H9 (cell line): Measurements from ENCODE around the gene POU2AF3. TPM values are rescaled to one million over a fixed set of nuclear protein-coding genes. Genes with fewer than 3 reads are reported as not detected.

Source experiments
- DNase-seq: peaks from one replicate; pipeline ENCODE4 v3.0.0-alpha.2; 2017
- H2AFZ ChIP-seq: one replicate; pipeline ENCODE4 v1.6.1; 2013; ENCODE audit warnings: mild to moderate bottlenecking, low read length, control low read depth, moderate library complexity
- H2AK5ac ChIP-seq: 2 replicates; pipeline ENCODE4 v1.6.1; 2013; ENCODE audit warnings: low read length, control low read depth, mixed read lengths; ENCODE audit not compliant: insufficient read length
- H2BK120ac ChIP-seq: one replicate; pipeline ENCODE4 v1.6.1; 2013; ENCODE audit warnings: low read depth, mild to moderate bottlenecking, low read length, control low read depth, inconsistent platforms; ENCODE audit not compliant: poor library complexity, severe bottlenecking
- H2BK12ac ChIP-seq: 2 replicates; pipeline ENCODE4 v1.6.1; 2013; ENCODE audit warnings: low read length, control low read depth, mixed read lengths, low read depth; ENCODE audit not compliant: insufficient read length
- H2BK15ac ChIP-seq: 2 replicates; pipeline ENCODE4 v1.6.1; 2013; ENCODE audit warnings: low read depth, low read length, control low read depth
- H2BK20ac ChIP-seq: one replicate; pipeline ENCODE4 v1.6.1; 2013; ENCODE audit warnings: low read depth, mild to moderate bottlenecking, low read length, control low read depth, inconsistent platforms; ENCODE audit not compliant: poor library complexity, severe bottlenecking
- H2BK5ac ChIP-seq: 2 replicates; pipeline ENCODE4 v1.6.1; 2013; ENCODE audit warnings: low read length, control low read depth, mixed read lengths; ENCODE audit not compliant: insufficient read length
- H3K14ac ChIP-seq: 2 replicates; pipeline ENCODE4 v1.6.1; 2013; ENCODE audit warnings: low read length, control low read depth; ENCODE audit not compliant: insufficient read depth
- H3K18ac ChIP-seq: 2 replicates; pipeline ENCODE4 v1.6.1; 2013; ENCODE audit warnings: low read depth, mild to moderate bottlenecking, mixed read lengths, low read length, control low read depth; ENCODE audit not compliant: insufficient read length
- H3K23ac ChIP-seq: 2 replicates; pipeline ENCODE4 v1.6.1; 2013; ENCODE audit warnings: low read length, control low read depth, mixed read lengths, low read depth; ENCODE audit not compliant: insufficient read length
- H3K23me2 ChIP-seq: 2 replicates; pipeline ENCODE4 v1.6.1; 2013; ENCODE audit warnings: low read depth, mild to moderate bottlenecking, mixed read lengths, low read length, control low read depth; ENCODE audit not compliant: insufficient read length, poor library complexity, severe bottlenecking
- H3K27ac ChIP-seq: 2 replicates; pipeline ENCODE4 v1.5.1; 2013; ENCODE audit warnings: low read length, control low read depth, mixed read lengths, low read depth; ENCODE audit not compliant: insufficient read length
- H3K27me3 ChIP-seq: 2 replicates; pipeline ENCODE4 v1.6.1; 2013; ENCODE audit warnings: low read length, control low read depth, inconsistent platforms; ENCODE audit not compliant: insufficient read depth
- H3K4ac ChIP-seq: 2 replicates; pipeline ENCODE4 v1.6.1; 2013; ENCODE audit warnings: low read depth, mild to moderate bottlenecking, control low read depth, inconsistent platforms, low read length, moderate library complexity
- H3K4me1 ChIP-seq: 2 replicates; pipeline ENCODE4 v1.6.1; 2013; ENCODE audit warnings: low read length, control low read depth, inconsistent platforms; ENCODE audit not compliant: insufficient read depth
- H3K4me2 ChIP-seq: 2 replicates; pipeline ENCODE4 v1.6.1; 2013; ENCODE audit warnings: low read length, control low read depth, mixed read lengths; ENCODE audit not compliant: insufficient read length, insufficient read depth
- H3K56ac ChIP-seq: 2 replicates; pipeline ENCODE4 v1.6.1; 2013; ENCODE audit warnings: low read depth, mild to moderate bottlenecking, mixed read lengths, low read length, control low read depth; ENCODE audit not compliant: insufficient read length
- H3K79me1 ChIP-seq: 2 replicates; pipeline ENCODE4 v1.6.1; 2013; ENCODE audit warnings: low read depth, mild to moderate bottlenecking, moderate library complexity, low read length, control low read depth, inconsistent platforms; ENCODE audit not compliant: insufficient read depth, poor library complexity, severe bottlenecking
- H3K79me2 ChIP-seq: 2 replicates; pipeline ENCODE4 v1.6.1; 2013; ENCODE audit warnings: low read length, control low read depth, inconsistent platforms; ENCODE audit not compliant: insufficient read depth
- H3K9ac ChIP-seq: 2 replicates; pipeline ENCODE4 v1.6.1; 2013; ENCODE audit warnings: low read length, control low read depth, mixed read lengths; ENCODE audit not compliant: insufficient read length; ENCODE audit errors: extremely low read depth
- H3K9me3 ChIP-seq: one replicate; pipeline ENCODE4 v1.6.1; 2013; ENCODE audit warnings: low read depth, low read length, inconsistent platforms; ENCODE audit not compliant: control insufficient read depth
- H3T11ph ChIP-seq: one replicate; pipeline ENCODE4 v1.6.1; 2013; ENCODE audit warnings: mild to moderate bottlenecking, low read length, control low read depth, inconsistent platforms
- H4K20me1 ChIP-seq: one replicate; pipeline ENCODE4 v1.6.1; 2013; ENCODE audit not compliant: control insufficient read depth, insufficient read length, insufficient read depth
- H4K5ac ChIP-seq: 2 replicates; pipeline ENCODE4 v1.6.1; 2013; ENCODE audit warnings: low read depth, mild to moderate bottlenecking, mixed read lengths, low read length, control low read depth; ENCODE audit not compliant: insufficient read length
- H4K8ac ChIP-seq: replicated peaks from 2 replicates; pipeline ENCODE4 v1.6.1; 2013; ENCODE audit warnings: low read length, control low read depth, mixed read lengths, low read depth; ENCODE audit not compliant: insufficient read length
- H4K91ac ChIP-seq: 2 replicates; pipeline ENCODE4 v1.6.1; 2013; ENCODE audit warnings: low read depth, mild to moderate bottlenecking, moderate library complexity, mixed read lengths, low read length, control low read depth; ENCODE audit not compliant: insufficient read length
- H3K27ac Mint-ChIP-seq, 3 experiments: 2 replicates in 2 of 3; 3 replicates in 1 of 3; pipeline ENCODE4 v1.8.0; 2020 to 2021; ENCODE audit warnings: mixed read lengths in 3 of 3, mild to moderate bottlenecking in 1 of 3, moderate library complexity in 1 of 3
- H3K27me3 Mint-ChIP-seq: 2 replicates; pipeline ENCODE4 v1.8.0; 2021; ENCODE audit warnings: low read depth, mild to moderate bottlenecking, moderate library complexity, mixed read lengths
- H3K36me3 Mint-ChIP-seq, 3 experiments: 2 replicates in 2 of 3; 3 replicates in 1 of 3; pipeline ENCODE4 v1.8.0; 2020 to 2021; ENCODE audit warnings: low read depth in 3 of 3, mixed read lengths in 3 of 3; ENCODE audit not compliant: insufficient read depth in 1 of 3
- H3K4me1 Mint-ChIP-seq, 2 experiments: 2 replicates each; pipeline ENCODE4 v1.8.0; 2020; ENCODE audit warnings: mixed read lengths in 2 of 2
- H3K4me3 Mint-ChIP-seq, 2 experiments: 2 replicates in 1 of 2; 3 replicates in 1 of 2; pipeline ENCODE4 v1.8.0; 2020 to 2021; ENCODE audit warnings: mild to moderate bottlenecking in 2 of 2, mixed read lengths in 2 of 2, moderate library complexity in 1 of 2
- H3K9me3 Mint-ChIP-seq, 2 experiments: 2 replicates in 1 of 2; 3 replicates in 1 of 2; pipeline ENCODE4 v1.8.0; 2020; ENCODE audit warnings: mild to moderate bottlenecking in 2 of 2, mixed read lengths in 2 of 2, moderate library complexity in 1 of 2
- CTCF ChIP-seq: fragments of 200-600 bp; sonication (generic); conservative IDR thresholded peaks from 3 replicates; pipeline ENCODE4 v1.8.0; 2021; ENCODE audit warnings: antibody characterized with exemption, mild to moderate bottlenecking
- WGBS: extraction: QIAGEN DNeasy Blood & Tissue Kit; methylation state at CpG from one replicate; pipeline ENCODE4 v1.1.7; 2013; ENCODE audit warnings: missing lambda C conversion rate, low lambda C conversion rate, mixed read lengths; ENCODE audit not compliant: insufficient read length; ENCODE audit errors: extremely low coverage; 5-methylcytosine and 5-hydroxymethylcytosine counted together
- total RNA-seq: library from RNA; stranded (reverse); gene quantifications from 2 replicates; pipeline ENCODE4 v1.2.1, GENCODE V29; 2021

POU2AF3 gene
- total RNA-seq, 1 experiment from 2014 or later = 0.52 TPM

- TF ChIP-seq CTCF = no peak
- H3K79me2 ChIP-seq = no peaks in the 10 kb centered on the region
- no peak overlapping the region for H3K4me2 ChIP-seq
- no peak overlapping the region for H4K91ac ChIP-seq
- no peak overlapping the region for H2BK15ac ChIP-seq
- no peak overlapping the region for H3K18ac ChIP-seq
- H3K27ac Mint-ChIP-seq = no peak overlapping the region
- H3K56ac ChIP-seq = no peak overlapping the region
- no peaks in the 10 kb centered on the region for H3K36me3 Mint-ChIP-seq
- H2AFZ ChIP-seq = no peak overlapping the region
- H3K27ac ChIP-seq = no peak overlapping the region
- no peak overlapping the region for H3K23ac ChIP-seq
- H2BK5ac ChIP-seq = no peak overlapping the region
- no peaks in the 10 kb centered on the region for H3K9me3 ChIP-seq
- H2AK5ac ChIP-seq = no peak overlapping the region
- no peaks in the 10 kb centered on the region for H3K23me2 ChIP-seq
- no peak overlapping the region for H4K5ac ChIP-seq
- no peaks in the 10 kb centered on the region for H3K27me3 ChIP-seq
- H3K9ac ChIP-seq = no peak overlapping the region
- no peak overlapping the region for H4K8ac ChIP-seq
- H3K14ac ChIP-seq = no peak overlapping the region
- DNase-seq = no peak
- H3T11ph ChIP-seq = no peak overlapping the region
- H3K4ac ChIP-seq = no peak overlapping the region
- H3K4me3 Mint-ChIP-seq = no peak overlapping the region
- H3K4me1 Mint-ChIP-seq = no peaks in the 10 kb centered on the region; a peak in 1 of 4 replicates
- no peaks in the 10 kb centered on the region for H3K27me3 Mint-ChIP-seq
- no peaks in the 10 kb centered on the region for H3K9me3 Mint-ChIP-seq
- no peaks in the 10 kb centered on the region for H3K4me1 ChIP-seq
- no peaks in the 10 kb centered on the region for H3K79me1 ChIP-seq
- H2BK120ac ChIP-seq = no peak overlapping the region
- H2BK12ac ChIP-seq = no peak overlapping the region
- H4K20me1 ChIP-seq = no peaks in the 10 kb centered on the region
- WGBS = no CpG with 5 or more reads among the region's 1 CpG
- no peak overlapping the region for H2BK20ac ChIP-seq
Measured at GRCh38 chr11:111253131-111253530, 45.2 kb upstream of the POU2AF3 start.
